ENCODE results near the gene ADGRE2. TPM values are rescaled to one million over a fixed set of nuclear protein-coding genes. Genes with fewer than 3 reads are reported as not detected.

Gene ADGRE2
- total RNA-seq, 1 experiment from 2014 or later, result 1.2 TPM

- Histone ChIP-seq H2BK15ac (ENCODE audit: low read depth, low read length) (no peak overlapping the region), H3K14ac (ENCODE audit: insufficient read depth, low read length) (no peak overlapping the region), H2AK5ac (ENCODE audit: insufficient read length, low read length) (no peak overlapping the region), H3K9ac (ENCODE audit: extremely low read depth, insufficient read length, low read length) (no peak overlapping the region), H3K79me1 (ENCODE audit: insufficient read depth, low read depth, low read length, poor library complexity, severe bottlenecking) (no peaks in the 10 kb centered on the region), H4K8ac (replicated peaks; ENCODE audit: insufficient read length, low read depth, low read length) (no peak overlapping the region), H3K9me3 (ENCODE audit: control insufficient read depth, low read depth, low read length) (peaks cover 9% of the 10 kb centered on the region), H3K4ac (ENCODE audit: low read depth, low read length) (no peak overlapping the region), H3K27ac (ENCODE audit: insufficient read length, low read depth, low read length) (no peak overlapping the region), H3K23me2 (ENCODE audit: insufficient read length, low read depth, low read length, poor library complexity, severe bottlenecking) (no peaks in the 10 kb centered on the region), H3K23ac (ENCODE audit: insufficient read length, low read depth, low read length) (no peak overlapping the region), H2BK20ac (ENCODE audit: low read depth, low read length, poor library complexity, severe bottlenecking) (no peak overlapping the region), H3K18ac (ENCODE audit: insufficient read length, low read depth, low read length) (no peak overlapping the region), H3K4me1 (ENCODE audit: insufficient read depth, low read length) (no peaks in the 10 kb centered on the region), H3K4me2 (ENCODE audit: insufficient read depth, insufficient read length, low read length) (no peak overlapping the region), H3K79me2 (ENCODE audit: insufficient read depth, low read length) (no peaks in the 10 kb centered on the region), H2AFZ (ENCODE audit: low read length) (no peak overlapping the region), H4K5ac (ENCODE audit: insufficient read length, low read depth, low read length) (no peak overlapping the region), H3K27me3 (ENCODE audit: insufficient read depth, low read length) (no peaks in the 10 kb centered on the region), H4K20me1 (ENCODE audit: control insufficient read depth, insufficient read depth, insufficient read length) (no peaks in the 10 kb centered on the region), H2BK120ac (ENCODE audit: low read depth, low read length, poor library complexity, severe bottlenecking) (no peak overlapping the region), H2BK12ac (ENCODE audit: insufficient read length, low read depth, low read length) (no peak overlapping the region), H2BK5ac (ENCODE audit: insufficient read length, low read length) (no peak overlapping the region), H4K91ac (ENCODE audit: insufficient read length, low read depth, low read length) (no peak overlapping the region), H3T11ph (ENCODE audit: low read length) (no peak overlapping the region), H3K56ac (ENCODE audit: insufficient read length, low read depth, low read length) (no peak overlapping the region)
- Mint-ChIP-seq H3K36me3 (ENCODE audit: insufficient read depth in 1 of 3, low read depth in 3 of 3) (peaks cover 7 to 13% (median 13%) of the 10 kb centered on the region in 3 experiments; a peak in 5 of 7 replicates), H3K4me3 (no peak overlapping the region), H3K27ac (no peak overlapping the region), H3K4me1 (no peaks in the 10 kb centered on the region), H3K27me3 (ENCODE audit: low read depth) (peaks cover 2% of the 10 kb centered on the region; the same call in 1 of the 2 replicates), H3K9me3 (peaks cover 49 to 79% of the 10 kb centered on the region in 2 experiments)
- TF ChIP-seq CTCF (conservative IDR thresholded peaks at IDR 0.05), result no peak
- WGBS (ENCODE audit: extremely low coverage, insufficient read length, low lambda C conversion rate), result no CpG with 5 or more reads among the region's 5 CpGs
- no peak for DNase-seq
Measured at GRCh38 chr19:14735915-14736314, 42.4 kb downstream of the ADGRE2 start.
